NOMO-1 treated with DMSO at 0.1 percent for 48 hours (cell line): ENCODE results near the gene SIVA1.
"Not testable (repeated sequence)": the region's sequence is repeated elsewhere in the genome, so short reads cannot be mapped to it uniquely, and the experiment has no call there.

ENCODE experiments used
- DNase-seq: peaks from one replicate; lab custom pipeline; 2025; ENCODE audit not compliant: unreplicated experiment; lab: John Stamatoyannopoulos, UW

The SIVA1 gene

DNA sequence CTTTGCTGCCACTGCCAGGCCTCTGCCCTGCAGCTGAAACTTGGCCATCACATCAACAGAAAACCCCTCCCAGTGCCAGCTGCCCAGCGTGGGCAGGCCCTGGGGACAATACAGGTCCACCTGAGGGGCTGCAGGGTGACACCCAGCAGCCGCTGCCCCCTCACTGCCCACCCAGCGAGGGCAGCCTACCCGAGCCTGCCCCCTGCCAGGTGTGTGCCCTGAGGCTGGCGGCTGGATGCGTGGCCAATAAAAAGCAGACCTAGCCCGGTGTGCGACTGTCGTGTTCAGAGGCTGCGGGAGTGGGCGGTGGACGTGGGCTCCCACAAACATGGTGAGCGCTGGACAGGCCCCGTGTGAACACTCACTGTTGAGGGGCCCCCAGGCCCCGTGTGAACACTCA, 33.6 kb upstream of the SIVA1 start:
- DNase-seq: no peak

DNA sequence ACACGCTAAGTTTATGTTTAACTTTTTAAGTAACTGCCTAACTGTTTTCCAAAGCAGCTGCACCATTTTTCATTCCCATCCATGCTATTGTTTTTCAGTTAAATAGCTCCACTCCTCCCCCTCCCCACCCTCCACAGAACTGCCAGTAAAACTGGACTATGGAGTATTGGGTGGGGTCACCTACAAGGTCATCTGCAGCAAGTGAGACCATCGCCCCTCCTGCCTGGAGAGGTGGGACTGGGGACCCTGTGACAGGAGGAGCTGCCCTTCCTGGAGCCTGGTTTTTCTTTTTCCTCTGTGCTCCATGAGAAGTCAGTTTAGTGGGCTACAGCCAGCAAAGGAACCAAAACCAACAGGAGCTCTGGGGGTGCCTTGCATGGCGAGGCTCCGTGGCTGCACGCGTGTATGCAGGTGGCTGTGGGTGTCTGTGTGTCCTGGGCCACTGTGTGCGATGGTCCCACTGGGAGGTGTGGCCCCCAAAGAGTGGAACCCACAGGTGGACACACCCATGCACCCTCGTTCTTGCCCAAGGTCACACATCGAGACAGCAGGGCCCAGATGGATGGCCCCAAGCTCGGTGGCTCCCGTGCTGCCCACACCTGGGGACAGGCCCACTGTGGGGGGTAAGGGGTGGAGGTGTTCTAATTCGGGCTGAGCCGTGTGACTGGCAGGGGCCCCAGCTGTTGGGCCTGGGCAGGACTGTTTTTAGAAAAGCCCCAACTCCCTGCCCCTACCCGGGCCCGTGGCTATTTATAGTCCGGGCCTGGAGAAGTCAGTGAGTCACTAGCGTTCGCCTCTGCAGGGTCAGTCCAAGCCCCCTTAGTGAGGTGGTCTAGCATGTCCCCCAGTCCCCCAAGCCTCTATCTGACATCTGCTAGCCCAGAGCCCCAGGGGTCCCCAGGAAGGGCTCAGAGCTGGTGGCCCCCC, 31.2 kb upstream of the SIVA1 start:
- no peak for DNase-seq

DNA sequence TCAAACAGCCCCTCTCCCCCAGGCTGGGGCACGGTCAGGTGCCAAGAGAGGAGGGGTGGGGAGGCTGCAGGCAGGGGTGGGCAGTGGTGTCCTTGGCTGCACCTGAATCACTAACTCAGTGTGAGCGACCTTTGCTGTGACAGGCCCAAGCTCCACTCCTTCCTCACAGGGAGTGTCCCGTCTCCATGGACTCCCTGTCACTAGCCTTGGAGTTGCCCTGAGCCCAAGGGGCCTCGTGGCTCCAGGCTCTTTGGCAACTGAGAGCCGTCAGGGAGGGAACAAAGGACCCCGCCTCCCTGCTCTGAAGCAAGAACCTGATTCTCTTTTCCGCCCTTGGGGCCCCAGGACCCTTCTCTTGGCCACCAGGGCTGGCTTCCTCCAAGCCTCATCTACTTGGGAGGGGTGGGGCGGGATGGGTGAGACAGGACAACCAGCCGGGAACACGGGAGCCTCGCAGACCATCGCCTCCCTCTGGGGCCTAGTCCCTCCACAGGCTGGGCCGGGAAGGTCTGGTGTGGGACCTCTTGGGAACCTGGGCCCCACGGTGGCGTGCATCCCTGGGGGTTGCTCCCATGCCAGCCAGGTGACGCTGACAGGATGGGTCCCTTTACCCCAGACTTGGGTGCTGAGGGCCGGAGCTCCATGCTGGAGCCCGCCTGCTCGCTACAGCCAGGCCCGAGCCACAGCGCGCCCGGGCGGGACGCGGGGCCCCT, 29.9 kb upstream of the SIVA1 start:
- DNase-seq: peak; percentile 56

DNA sequence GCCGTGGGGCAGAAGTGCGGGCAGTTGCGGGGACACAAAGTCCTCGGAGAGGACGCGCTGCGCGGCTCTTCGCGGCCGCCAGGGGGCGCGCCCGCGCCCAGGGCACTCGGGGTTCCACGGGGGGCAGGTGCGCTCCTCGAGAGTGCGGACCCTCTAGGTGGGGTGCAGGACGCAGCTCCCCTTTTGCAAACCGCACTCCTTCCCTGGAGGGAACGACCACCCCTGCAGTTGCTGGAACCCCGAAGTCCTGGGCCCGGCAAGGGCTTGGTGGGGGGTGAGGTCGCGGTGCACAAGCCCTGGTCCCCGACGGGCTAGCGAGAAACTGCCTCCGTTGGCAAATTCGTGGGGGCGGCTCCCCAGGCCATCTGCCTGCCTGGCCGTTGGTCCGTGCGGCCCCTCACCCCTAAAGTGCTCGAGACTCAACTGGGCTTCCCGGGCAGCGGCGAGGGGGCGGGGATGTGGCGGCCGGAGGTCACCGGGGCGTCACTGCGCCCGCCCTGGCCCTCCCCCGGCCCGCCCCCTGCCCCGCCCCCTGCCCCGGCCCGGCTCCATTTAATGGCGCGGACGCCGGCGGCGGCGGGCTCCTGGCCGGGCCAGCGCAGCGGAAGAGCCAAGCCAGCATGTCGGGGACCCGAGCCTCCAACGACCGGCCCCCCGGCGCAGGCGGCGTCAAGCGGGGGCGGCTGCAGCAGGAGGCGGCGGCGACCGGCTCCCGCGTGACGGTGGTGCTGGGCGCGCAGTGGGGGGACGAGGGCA, 29.1 kb upstream of the SIVA1 start, which contains the start of gene ADSS1:
TSS of gene ADSS1 (plus strand) at position 579 of the 756 bp plus-strand sequence. CDS start at position 621, 42 bp downstream.
- peak; percentile 32 for DNase-seq

DNA sequence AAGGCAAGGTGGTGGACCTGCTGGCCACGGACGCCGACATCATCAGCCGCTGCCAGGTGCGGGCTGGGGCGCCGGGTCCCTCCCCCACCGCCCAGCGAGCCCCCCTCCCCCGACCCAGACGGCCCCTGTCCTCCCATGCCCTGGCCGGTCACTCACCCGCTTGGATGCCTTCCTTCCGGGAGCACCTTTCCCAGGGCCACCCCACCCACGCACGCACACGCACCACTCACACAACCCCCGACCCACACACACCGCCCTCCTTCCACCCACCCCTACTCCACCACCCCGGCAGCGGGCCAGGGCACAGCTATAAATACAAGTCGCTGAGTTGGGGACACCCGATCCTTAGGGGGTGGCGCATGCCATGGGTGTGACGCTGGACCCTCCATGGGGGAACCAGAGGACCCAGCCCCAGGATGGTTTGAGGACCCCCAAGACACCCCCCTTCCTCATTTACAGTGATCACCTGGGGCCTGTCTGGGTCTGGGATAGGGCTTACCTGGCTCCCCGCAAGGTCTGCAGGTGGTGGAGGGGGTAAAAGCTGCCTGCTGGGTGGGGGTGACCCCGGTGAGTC, 28.5 kb upstream of the SIVA1 start:
- no peak for DNase-seq

DNA sequence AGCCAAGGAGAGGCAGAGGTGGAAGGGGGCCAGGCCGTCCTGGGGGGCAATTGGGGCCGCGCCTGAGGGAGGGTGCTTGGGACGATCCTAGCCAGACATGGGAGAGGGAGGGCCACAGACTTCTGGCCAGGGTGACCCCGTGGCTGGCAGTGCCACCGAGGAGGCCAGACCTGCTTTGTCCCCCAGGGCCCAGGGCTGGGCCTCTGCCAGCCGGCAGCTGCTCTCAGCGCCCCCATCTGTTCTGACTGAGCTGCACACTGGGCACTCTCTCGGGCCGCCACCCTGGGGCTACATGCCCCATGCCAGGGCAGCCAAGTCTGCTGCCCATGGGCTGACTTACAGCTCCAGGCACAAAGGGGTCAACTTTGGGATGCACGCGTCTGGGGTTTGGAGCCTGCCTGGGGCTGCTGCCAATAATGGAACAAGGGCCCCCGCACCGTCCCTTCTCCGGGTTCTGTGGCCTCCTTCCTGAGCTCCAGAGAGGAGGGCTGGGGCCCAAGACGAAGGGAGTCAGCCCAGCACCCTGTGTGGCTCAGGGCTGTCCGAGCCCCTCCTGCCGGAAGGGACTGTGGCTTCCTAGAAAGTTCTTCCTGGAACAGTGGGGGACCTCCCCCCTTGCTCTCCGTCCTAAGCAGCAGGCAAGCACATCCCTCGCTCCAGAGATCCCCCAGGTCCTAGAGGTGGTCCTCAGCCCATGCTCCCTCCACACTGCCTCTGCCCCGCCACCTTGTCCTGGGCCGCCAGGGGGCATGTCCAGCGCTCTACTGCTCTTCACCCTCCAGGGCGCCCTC, 27.8 kb upstream of the SIVA1 start:
- DNase-seq: no peak

DNA sequence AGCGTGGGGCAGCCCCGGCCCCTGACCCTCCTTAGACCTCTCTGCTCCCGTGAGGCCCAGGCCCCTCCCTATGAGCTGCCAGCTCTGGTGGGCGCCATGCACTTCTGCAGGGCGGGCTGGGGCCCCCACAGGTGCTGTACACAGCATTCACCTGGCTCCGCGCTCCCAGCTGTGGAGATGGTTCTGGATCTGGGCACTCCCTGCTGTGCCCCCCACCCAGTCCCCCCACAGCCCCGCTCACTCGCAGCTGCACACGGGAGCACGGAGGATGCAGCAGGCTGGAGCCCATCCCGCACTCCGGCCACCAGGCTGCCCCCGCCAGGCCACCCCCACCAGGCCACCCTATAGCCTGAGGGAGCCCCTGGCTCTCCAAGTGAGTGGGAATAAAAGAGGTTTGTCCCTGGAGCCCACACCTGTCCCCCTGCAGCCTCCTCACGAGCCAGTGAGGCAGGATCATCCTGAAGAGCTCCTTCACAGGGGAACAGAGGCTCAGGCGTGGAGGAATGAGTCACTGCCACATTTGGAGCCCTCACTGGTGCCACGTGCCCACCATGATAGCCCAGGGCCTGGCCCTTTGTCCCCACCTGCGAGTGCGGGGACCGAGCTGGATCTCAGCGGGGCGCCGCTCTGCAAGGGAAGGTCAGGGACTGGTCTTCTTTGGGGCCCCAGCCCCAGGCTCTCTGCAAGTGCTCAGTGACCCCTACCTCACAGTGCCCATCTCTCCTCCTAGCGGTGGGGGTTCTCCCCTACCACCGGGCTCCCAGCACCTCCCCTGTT, 27.0 kb upstream of the SIVA1 start:
- no peak for DNase-seq

DNA sequence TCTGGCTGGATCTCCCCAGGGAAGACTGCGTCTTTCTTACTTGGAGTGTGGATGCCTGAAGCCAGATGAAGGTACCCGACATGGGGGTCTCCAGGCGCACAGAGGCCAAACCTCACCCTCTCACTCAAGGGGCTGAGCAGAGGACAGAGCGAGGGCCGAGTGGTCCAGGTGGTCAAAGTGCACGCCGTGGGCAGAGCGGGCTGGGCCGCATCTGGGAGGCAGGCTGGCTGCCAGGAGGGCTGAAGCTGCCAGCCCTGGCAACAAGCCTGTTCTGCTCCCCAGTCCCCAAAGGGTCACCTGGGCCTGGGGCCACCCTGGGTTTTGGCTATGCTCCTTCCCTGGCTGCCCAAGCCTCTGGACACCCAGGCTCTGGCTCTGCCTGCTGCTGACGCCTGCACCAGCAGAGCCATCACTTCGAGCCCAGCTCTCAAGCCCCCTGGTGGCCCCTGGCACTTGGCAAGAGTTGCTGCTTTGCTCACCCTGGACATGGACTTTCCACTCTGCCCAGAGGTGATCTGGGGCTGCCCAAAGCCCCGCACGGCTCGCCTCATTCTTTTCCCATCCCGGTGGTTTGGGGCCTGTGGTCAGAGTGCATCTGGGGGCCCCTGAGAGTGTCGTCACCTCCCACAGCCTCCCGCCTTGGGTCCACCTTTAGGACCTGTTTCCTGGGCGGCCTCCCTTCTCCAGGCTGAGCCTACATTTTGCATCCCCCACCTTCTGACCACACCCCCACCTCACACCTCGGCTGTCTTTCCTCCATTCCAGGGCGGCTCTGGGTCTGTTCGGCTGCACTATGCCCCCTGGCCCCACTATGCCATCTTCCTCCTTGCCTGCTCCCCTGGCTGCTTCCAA, 26.1 kb upstream of the SIVA1 start:
- DNase-seq: no peak

DNA sequence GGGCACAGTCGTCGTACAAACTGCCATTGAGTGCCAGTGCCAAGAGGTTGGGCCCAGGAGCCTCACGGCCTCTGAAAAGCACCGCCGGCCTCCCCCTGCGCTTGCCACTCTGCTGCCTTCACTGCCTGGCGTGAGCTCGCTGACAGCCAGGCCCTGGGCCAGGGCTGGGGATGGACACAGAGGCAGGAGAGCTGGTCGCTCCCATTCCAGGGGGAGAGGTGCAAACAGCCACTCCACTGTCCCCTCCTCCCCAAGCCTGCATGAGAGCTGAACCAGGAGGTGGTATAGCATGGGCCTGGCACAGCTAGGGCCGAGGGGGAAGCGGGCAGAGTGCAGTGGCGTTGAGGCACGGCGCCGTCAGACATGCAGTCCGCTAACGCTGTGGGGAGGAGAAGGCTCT, 24.3 kb upstream of the SIVA1 start:
- no peak for DNase-seq

DNA sequence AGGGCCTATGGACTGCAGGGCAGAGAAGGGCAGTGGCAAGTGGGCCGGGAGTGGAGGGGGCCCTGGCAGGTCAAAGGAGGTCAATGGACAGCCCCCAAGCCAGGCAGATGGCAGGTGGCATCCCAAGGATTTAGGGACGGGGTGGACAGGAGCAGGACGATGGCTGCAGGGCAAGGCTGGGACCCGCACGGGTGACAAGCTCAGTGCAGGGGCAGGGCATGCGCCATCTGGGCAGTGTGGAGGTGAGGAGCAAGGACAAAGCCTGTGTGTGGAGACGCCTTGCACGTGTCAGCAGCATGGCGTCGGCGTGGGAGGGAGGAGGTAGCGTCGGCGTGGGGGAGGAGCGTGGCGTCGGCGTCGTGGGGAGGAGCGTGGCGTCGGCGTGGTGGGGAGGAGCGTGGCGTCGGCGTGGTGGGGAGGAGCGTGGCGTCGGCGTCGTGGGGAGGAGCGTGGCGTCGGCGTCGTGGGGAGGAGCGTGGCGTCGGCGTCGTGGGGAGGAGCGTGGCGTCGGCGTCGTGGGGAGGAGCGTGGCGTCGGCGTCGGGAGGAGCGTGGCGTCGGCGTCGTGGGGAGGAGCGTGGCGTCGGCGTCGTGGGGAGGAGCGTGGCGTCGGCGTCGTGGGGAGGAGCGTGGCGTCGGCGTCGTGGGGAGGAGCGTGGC, 23.6 kb upstream of the SIVA1 start:
- DNase-seq: not testable (repeated sequence)

DNA sequence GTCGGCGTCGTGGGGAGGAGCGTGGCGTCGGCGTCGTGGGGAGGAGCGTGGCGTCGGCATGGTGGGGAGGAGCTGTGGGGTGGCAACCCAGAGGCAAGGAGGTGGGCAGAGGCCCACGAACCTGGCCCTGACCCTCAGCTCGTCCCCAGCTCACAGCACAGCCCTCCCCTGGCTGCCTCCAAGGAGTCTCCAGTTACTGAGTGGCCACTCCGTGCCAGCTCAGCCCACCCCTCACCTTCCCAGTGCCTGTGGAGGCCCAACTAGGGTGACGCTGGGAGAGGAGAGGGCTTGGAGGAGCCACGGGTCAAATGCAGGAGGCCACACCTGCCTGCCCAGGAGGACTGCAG, 23.1 kb upstream of the SIVA1 start:
- no peak for DNase-seq

DNA sequence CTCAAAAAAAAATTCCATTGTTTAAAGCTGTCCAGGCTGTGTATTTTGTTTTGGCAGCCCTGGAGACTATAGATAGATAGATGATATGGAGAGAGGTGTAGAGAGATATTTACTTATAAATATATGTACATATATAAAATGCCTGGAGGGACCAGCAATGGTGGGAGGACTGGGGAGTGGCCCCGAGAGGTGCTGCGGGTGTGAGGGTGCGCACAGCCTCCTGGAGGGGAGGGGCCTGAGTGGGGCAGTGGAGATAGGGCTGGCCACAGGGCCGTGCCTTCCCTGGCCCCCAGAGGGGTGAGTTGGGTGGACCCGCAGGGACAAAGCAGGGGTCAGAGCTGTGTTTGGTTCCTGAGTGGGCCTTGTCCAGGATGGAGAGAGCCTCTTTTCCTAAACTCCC, 22.5 kb upstream of the SIVA1 start:
- DNase-seq: no peak

DNA sequence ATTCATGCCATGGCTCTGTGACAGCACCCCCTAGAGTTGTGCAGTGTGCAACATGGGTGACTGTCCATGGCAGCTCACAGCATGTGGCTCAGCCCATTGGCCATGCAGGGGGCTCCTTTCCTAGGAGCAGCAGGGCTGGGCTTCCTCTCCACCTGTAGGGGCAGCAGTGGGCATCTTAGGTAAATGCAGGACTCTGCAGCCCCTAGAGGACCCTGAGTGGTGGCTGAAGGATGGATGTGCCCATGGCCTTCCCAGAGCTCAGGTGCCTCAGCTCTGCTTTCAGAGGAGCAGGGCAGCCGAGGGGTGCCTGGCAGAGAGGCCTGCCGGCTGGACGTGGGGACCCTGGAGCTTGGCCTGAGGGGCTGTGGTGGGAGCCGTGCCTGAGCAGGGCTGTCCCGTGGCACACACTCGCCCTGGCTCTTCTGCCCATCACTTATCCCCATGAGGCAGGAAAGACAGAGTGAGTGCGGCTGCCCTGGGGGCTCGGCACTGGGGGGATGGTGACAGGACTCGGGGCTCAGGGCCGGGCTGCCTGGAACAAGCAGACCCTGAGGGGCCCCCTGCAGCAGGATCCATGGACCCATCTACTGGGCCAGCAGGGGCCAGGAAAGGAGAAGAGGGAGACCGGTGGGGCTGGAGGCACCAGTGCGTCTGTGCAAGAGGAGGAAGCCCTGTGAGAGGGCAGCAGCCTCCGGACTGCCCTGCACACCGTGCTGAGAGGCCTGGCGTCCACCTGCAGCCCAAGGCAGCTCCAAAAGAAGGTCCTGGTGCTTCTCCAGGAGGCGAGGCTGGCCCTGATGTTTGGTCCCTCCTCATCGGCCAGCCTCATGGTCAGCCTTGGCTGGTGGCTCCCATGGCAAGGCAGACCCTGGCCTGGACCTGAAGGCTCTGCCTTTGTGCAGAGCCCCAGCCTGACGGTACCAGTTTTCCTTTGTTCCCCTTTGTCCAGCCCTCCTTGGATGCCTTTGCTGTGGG, 21.3 kb upstream of the SIVA1 start:
- DNase-seq: no peak

DNA sequence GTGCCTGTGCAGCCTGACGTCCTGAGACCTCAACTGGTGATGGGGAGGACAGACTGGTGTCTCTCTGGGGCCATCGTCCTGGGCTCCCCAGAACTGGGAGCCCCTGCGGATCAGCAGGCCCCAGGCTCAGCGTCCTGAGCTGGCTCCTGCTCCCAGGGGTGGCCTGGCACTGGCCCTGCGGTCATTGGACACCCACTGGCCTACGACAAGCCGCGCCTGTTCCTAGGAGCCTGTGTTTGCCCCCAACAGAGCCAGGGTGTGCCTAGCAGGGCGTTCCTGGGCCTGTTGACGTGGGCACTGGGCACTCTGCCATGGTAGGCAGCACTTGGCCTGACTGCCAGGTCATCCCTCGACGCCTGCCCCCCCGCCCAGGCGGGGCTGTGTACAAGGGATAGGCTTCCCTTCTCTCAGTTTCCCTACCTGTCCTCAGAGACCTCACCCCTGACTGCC, 20.6 kb upstream of the SIVA1 start:
- DNase-seq: no peak

DNA sequence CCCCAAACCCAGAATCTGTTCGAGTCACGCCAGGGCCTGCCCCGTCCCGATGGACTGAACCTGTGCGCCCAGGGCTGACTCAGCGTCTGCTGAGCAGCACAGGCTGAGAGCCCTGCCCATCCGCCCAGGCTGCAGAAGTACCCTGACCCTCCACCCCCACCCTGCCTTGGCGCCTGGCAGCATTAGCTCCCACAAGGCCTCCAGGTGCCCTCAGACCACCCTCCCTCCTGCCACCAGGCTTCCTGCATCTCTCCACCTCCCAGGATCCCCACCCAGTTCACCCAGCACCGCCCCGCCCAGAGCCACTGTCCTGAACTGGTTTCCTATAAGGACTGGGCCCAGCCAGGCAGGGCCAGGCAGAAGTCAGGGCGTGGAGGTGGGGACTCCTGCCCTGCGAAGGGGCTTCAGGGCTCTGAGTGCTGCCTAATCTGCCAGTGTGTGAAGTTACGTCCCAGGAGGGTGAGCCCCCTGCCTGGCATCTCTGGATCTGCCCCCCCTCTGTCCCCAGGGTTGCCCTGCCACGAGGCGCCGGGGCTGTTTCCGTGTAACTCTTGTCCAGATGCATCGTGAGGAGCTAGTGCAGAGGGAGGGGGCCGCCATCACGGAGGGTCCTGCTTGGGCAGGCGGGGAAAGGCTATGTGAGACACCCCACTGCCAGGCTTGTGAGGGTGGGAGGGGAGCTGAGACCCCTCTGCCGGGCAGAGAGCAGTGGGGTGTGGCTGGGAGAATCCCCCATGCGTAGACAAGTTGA, 19.8 kb upstream of the SIVA1 start:
- no peak for DNase-seq

DNA sequence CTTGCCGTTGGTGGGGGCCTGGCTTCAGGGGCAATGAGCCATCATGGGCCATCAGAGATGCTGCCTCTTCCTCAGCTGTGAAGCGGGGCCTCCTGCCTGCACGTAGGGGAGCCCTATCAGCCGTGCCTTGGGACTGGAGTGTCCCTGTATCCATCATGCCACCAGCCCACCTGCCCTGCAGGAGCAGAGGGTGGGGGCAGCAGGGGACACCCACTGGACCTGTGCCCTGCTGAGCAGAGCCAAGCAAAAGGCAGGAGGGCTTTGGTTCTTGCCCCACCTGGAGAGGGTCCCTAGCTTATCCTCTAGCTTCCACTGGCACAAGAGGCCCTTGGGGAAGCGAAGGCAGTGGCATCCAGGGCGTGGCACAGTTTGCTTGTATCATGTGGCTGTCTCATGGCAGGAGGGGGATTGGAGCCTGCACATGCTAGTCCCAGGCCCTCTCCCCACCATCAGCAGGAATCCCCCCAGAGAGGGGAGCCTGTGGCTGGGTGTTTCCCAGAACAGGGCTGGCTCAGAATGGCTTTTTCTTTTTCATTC, 18.8 kb upstream of the SIVA1 start:
- DNase-seq: no peak
